GM19463 (cell line): Measurements from ENCODE around the gene TMSB10.
A peak's percentile ranks its signal among the peaks of the same experiment; 100 is the strongest.

ENCODE experiments used
- ATAC-seq: cut with Tn5 transposase; IDR thresholded peaks from one replicate; pipeline ENCODE4 v1.9.1; 2021; ENCODE audit warnings: mild to moderate bottlenecking, moderate library complexity; ENCODE audit not compliant: unreplicated experiment

Gene TMSB10

GRCh38 chr2:84879584-84880394 is 25.7 kb upstream of the TMSB10 start:
- ATAC-seq, result peak; percentile 54

- ATAC-seq, result no peak
Observed at GRCh38 chr2:84880395-84880644, 25.1 kb upstream of the TMSB10 start.

- ATAC-seq, result no peak
Observed at GRCh38 chr2:84880645-84881521, 24.6 kb upstream of the TMSB10 start, which contains the start of gene TRABD2A. TRABD2A (minus strand) TSS chr2:84881084; CDS start chr2:84881039, 45 bp downstream.

GRCh38 chr2:84881581-84882413 is 23.7 kb upstream of the TMSB10 start:
- ATAC-seq, result peak; percentile 59

GRCh38 chr2:84882414-84882738 is 23.1 kb upstream of the TMSB10 start:
- no peak for ATAC-seq

GRCh38 chr2:84882775-84883550 is 22.5 kb upstream of the TMSB10 start:
- no peak for ATAC-seq

- ATAC-seq, result no peak
Observed at GRCh38 chr2:84884449-84884848, 21.0 kb upstream of the TMSB10 start.

- ATAC-seq, result no peak
Observed at GRCh38 chr2:84885111-84885510, 20.3 kb upstream of the TMSB10 start.

GRCh38 chr2:84886791-84887190 is 18.7 kb upstream of the TMSB10 start:
- ATAC-seq, result no peak

- peak; percentile 98 for ATAC-seq
Observed at GRCh38 chr2:84888401-84889276, 16.8 kb upstream of the TMSB10 start.

GRCh38 chr2:84889332-84889731 is 16.1 kb upstream of the TMSB10 start:
- no peak for ATAC-seq

- no peak for ATAC-seq
Observed at GRCh38 chr2:84891355-84892010, 14.0 kb upstream of the TMSB10 start.

GRCh38 chr2:84894131-84894586 is 11.3 kb upstream of the TMSB10 start:
- no peak for ATAC-seq

- ATAC-seq, result no peak
Observed at GRCh38 chr2:84894758-84895520, 10.5 kb upstream of the TMSB10 start.

GRCh38 chr2:84896567-84896966 is 8.9 kb upstream of the TMSB10 start:
- ATAC-seq, result no peak

GRCh38 chr2:84897773-84898172 is 7.7 kb upstream of the TMSB10 start:
- no peak for ATAC-seq

- ATAC-seq, result no peak
Observed at GRCh38 chr2:84899304-84900204, 5.9 kb upstream of the TMSB10 start.
